Amniotic stem cell (primary cell): ENCODE results near the gene CAPN3.

ENCODE experiments used
- DNase-seq: peaks from one replicate; lab custom pipeline; 2025; lab: John Stamatoyannopoulos, UW

CAPN3 gene

DNA sequence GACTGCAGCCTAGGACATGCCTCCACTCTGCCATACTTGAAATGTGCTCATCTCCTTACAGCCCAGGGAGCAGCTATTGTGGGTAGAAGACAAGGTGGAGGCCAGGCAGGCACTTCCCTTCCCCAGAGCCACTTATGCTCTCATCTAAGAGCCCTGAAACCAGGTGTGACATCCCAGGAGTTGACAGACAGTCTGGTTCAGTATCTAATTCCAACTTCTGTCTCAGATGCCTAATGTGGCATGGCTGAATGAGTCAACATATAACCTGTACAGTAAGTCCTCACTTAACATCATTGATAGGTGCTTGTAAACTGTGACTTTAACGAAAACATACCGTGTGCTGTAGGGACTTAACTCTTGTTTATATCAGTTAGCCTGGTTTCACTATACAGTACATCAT lies 1.2 kb upstream of the CAPN3 start:
- DNase-seq: no peak

DNA sequence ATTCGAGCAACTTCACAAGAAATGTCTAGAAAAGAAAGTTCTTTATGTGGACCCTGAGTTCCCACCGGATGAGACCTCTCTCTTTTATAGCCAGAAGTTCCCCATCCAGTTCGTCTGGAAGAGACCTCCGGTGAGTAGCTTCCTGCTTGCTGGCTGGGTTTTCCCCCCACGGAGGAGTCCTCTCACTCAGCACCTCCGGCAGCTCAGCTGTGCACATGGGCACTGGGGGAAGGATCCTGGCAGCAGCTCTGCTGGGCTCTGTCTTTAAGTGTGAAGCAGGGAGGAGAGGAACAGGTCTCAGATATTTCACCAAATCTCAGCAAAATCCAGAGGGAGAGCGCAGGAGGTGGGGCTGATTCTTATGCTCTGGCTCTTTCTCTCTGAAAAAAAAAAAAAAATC lies 684 bp downstream of the CAPN3 start:
- no peak for DNase-seq

DNA sequence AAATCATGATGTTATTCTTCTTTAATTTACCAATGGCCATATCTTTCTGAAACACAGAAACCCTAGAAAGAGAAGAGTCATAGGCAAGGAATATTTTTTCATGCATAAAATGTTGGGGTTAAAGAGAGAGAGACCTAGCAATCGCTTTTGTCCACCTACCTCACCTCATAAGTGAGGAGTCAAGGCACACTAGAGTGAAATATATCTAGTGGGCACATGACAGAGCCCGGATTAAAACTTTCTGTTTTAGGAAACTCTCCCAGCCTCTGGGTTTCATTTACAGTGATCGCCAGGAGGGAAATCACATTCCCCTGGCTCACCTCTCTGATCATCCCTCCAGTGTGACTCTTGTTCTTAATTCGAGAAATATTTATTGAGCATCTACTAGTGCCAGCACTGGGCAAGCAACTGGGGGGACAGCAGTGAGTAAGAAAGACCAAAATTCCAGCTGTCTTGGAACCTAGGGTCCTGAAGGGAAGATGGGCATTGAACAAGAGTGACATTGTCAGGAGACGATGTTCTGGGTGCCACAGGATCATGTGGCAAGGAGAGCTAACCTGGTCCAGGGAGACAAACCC lies 1.3 kb downstream of the CAPN3 start:
- DNase-seq: no peak

DNA sequence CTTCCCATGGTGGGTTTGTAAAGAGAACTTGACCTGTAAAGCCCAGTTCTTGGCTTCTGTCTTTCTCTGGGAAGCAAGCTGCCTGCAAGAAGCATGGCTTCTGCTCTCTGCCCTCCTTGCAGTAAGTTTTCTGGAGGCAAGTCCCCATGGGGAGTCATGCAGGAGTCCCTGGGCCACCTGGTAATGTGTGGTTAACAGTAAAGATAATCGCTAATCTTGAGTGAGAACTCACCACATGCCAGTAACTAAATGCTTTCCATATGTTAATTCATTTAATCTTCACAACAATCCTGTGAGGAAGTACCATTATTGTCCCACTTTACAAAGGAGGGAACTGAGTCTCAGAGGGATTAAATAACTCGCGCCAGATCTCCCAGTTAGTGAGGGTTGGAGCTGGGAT lies 4.2 kb downstream of the CAPN3 start:
- DNase-seq: no peak

DNA sequence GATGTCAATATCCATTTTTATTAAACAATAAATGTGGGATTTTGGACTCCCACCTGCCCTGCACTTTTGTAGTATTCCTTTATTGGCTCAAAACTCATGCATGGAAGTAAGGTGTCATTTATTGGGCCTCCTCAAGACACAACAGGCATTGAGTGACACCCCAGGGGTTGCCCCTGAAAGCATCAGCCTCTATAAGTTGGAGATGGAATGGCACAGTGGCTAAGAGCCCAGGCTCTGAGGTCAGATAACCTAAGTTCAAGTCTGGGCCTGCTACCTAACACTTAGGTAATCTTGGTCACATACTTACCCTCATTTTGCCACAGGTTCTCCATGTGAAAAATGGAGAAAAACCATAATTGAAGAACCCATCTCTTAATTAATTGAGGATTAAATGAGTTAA lies 4.6 kb downstream of the CAPN3 start:
- DNase-seq: no peak

DNA sequence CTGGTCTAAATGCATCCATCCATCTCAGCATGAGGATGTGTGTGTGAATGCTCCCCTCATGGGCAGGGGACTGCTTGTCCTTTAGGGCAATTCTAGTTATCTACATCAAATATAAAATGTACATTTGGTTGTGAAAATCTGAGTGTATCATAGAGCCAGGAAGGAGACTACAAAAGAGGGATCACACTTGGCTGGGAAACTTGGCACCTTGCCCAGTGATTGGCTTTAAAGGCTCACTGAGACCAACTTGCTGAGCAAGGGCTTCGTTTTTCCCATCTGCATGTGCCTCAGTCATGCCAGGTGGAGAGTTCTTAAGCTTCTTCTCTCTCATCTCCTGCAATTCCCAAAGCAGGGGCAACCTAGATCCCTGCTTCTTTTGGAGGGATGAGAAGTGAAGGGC lies 5.2 kb downstream of the CAPN3 start:
- no peak for DNase-seq

DNA sequence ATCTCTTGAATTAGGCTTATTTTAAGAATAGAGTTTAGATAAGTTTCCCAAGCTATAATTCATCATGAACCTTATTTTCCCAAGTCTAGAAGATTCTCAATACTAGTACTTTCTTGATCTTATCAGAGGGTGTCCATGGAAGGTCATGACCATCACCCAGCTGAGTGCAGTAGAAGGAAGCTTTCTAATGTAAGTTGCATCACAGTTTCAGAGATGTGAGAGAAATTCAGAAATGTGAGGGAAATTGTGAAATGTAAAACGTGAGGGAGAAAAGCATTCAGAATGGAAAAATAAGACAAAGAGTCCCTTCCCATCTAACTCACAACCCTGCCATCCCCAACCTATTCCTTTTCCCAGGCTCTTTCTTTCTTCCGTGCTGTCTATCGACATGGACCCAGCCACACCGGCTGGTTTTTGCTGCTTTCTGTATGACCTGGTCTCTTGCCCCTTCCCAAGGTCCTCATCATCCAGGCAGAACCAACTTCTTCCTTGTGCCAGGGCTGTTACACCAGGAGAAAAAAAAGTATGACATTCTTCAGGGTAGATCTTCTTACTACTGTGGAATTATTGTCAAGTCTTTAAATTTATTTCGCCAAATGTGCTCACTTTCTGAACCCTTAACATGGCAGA lies 6.7 kb downstream of the CAPN3 start:
- DNase-seq: no peak

DNA sequence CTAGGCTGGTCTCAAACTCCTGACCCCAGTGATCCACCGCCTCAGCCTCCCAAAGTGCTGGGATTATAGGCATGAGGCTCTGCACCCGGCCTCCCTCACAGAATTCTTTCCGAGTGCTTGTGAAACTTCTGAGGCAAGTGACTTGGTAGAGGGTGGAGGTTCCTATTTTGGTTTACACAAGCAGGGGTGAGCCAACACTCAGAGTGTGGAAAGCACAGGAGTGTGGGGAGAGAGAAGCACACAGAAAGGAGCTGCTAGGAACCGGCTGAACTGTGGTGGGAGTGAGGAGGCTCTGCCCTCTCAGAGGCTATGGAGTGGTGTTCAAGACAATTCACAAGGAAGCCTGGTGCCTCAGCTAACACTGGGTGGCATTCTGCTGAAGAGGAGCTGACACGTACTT lies 7.7 kb downstream of the CAPN3 start:
- DNase-seq: no peak

DNA sequence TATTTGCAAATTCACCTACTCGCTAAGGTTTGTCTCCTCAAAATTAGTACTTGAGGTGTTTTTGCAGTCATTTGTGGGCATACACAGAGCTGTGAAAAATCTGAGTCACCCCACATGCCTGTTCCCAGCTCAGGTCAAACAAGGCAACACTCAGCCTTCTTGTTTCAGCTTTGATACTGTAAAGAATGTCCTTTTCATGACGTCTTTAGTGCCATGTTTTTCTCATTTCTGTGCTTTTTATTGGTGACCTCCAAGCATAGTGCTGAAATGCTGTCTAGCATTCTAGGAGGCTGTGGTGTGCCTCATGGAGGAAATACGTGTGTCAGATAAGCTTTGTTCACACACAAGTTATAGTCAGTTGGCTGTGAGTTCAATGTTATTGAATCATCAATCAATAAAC lies 8.8 kb downstream of the CAPN3 start:
- no peak for DNase-seq

DNA sequence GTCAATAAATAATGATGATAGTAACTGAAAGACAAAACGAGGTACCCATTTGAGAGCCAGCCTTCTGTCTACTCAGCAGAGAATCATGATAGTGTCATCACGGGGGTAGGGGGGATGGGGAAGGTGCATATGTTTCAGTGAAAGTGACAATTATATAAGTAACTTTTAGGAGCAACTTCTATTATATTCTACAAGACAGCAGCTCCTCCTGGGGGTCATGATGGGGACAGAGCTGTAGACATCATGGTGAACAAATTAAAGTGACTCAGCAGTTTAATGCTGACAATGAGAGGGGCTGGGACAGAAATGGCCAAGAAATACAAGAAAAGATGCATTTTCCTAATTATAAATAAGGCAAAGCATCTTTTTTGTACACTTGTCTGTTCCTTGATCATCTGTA lies 11.8 kb downstream of the CAPN3 start:
- DNase-seq: no peak

DNA sequence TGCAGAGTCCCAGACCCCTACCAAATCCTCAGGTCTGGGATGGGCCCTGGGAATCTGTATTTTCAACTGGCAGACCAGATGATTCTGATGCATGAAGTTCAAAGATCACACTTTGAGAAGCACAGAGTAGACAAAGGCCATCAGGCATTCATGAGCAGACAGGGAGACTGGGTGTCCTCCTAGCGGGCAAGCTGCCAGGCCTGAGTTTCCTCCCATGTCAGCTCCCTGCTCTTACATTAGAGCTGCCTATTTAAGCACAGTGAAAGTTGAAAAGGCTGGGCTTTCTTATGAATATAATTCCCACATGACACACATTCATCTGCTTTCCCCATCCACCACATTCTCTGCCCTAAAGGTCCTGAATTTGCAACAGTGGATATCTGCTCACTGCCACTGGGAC lies 14.0 kb downstream of the CAPN3 start:
- DNase-seq: no peak

DNA sequence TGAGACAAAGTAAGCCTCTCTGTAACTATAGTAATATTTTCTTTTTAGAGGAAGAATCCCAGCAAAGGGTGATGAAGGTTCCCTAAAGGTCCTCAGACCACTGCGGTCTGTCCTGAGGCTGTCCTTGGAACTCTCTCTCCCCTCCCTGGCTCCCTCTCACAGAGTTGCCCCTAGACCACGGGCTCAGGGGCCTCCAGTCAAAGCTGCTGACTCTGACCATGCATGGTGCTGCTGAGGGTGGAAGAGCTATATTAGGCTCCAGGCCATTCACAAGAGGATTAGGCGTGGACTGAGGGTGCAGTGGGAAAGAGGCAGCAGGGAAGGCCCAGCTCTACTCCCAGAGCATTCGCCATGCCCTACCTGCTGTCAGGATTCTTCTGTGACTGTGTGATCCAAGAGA lies 14.6 kb downstream of the CAPN3 start:
- no peak for DNase-seq

DNA sequence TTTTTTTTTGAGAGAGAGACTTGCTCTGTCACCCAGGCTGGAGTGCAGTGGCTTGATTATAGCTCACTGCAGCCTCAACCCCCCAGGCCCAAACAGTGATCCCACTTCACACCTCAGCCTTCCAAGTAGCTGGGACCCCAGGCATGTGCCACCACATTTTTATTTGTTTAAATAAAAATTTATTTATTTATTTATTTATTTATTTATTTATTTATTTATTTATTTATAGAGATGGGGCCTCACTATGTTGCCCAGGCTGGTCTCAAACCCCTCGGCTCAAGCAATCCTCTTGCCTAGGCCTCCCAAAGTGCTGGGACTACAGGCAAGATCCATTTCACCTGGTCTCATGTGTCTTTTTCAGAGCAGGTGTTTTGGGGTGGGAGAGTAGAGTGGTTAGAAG lies 15.5 kb downstream of the CAPN3 start:
- no peak for DNase-seq

DNA sequence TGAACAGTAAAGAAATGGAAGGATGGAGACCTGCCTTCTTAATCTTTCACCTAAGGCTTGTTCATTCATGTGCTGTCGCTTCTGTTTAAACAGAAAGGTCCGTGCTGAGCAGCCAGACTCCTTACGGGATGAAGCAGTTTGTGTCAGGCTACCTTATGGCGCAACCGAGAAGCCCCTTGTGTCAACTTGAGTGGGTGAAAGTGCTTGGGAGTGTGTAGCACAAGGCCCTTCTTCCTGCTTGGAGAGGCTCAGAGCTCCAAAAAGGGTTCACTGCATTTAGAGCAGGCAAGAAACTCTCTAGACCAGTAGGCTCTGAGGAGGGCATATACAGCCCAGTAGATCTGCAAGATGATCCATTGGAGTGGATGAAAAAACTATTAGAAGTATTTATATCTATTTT lies 16.0 kb downstream of the CAPN3 start:
- DNase-seq: no peak

DNA sequence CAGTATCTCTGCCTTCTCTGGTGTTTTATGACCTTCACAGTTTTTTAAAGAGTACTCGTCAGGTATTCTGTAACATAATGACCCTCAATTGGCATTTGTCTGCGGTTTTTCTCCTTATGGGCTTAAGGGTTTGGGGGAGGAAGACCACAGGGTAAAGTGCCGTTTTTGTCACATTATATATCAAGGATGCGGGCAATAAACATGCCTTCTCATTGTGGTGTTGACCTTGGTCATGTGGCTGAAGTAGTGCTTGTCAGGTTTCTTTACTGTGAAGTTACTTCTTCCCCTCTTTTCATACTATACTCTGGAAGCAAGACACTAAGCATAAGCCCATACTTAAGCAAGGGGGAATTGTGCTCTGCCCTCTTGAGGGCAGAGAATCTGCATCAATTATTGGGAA lies 16.6 kb downstream of the CAPN3 start:
- DNase-seq: no peak

DNA sequence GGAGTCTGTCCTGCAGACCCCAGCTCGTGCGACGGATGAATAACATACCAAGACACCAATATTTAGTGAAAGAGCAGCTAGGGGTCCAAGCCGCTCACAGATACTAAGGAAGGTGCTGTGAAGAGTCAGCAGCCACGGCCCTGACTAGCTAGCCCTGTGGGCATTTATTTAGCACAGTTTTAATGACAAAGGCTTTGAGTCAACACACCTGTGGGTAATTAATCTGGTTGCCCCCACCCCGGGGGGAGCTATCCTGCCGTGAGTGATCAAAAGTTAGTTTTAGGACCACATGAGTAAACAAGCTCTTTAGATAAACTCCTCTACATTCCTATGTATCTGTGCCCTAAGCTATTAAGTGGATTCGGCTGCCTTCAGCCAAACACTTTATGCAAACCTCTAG lies 18.7 kb downstream of the CAPN3 start:
- no peak for DNase-seq

DNA sequence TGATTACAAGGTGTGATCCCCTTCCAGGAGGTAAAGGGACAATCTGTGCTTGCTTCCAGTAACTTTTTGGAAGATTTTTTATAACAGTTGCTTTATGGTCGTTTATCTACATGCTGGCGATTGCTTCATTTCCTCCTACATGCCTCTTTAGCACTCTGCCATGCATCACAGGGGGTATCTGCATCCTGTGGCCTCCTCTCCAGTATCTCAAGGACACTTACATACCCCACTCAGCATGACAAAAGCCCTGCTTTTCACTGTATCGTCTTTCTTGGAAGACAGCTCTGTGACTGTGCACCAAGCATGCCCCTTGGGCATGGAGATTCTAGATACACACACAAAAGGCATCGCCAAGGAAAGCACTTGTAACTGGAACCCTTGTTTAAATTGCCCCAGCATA lies 25.3 kb downstream of the CAPN3 start:
- DNase-seq: no peak

DNA sequence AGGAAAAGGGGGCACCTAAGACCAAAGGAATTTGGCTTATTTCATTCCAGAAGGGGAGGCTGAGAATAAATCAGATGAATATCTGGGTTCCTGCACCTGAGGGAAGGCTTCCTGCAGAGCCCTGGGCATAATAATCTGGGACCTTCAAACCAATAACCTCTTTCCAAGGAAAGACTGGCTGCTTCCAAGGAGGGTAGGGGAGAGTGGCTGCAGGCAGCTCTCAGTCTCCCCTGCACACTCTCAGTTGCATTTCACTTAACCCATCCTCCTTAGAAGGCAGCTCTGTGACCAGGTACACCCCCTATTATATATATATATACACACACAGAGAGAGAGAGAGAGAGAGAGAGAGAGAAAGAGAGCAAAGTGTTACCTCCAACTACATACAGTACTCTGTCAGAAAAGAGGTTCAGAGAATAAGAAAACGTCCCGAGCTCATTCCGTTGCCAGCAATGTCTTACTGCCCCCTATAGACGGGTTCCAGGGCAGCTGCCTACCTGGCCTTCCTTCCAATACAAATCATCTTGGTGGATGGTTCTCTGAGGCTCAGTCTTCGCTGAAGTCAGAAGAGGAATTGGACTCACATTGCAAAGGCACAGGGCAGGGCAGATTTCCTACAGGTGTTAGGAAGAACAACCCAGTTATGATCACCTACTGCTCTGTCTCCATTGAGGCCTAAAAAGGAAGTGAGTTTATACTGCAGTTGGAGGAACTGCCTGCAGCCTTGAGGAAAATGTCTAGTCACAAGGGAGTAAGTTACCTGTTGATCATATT lies 26.1 kb downstream of the CAPN3 start:
- peak; percentile 28 for DNase-seq

DNA sequence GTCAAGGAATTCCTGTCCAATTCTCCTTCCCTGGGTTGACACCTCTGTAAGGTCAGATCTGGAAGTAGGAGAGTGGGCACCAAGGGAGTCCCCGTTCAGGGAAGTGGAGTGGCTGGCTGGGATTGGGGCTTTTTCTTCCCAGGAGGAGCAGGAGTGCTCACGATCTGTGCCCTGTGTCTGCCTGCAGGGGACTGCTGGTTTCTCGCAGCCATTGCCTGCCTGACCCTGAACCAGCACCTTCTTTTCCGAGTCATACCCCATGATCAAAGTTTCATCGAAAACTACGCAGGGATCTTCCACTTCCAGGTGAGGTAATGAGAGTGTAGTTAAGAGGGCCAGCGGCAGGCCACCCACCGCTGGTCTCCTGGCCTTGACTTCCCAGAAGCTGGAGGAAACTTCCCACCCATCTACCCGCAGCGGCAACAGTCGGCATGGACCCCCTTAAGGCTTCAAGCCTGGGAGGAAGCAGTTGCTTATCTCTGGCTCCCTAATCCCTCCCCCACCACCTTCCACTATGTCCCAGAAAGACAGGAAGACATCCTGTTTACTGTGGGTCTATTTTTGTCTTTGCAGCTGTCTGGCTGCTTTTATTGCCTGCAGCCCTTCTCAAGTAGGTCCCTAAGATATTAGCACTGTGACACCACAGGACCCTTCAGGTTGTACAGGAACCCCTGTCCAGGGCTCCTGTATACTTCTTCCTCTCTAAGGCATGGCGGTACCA lies 26.8 kb downstream of the CAPN3 start:
- no peak for DNase-seq

DNA sequence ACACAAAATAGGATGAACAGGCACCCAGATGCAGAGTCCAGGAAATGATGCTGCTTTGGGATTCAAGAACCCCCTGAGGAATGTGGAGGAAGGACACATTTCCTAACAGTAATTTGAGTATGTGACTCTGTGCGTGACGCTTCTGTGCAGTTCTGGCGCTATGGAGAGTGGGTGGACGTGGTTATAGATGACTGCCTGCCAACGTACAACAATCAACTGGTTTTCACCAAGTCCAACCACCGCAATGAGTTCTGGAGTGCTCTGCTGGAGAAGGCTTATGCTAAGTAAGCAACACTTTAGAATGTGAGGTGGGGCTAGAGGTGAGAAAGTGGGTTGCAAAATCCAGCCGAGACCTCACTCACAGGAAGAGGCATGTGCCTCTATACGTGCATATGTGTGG lies 28.3 kb downstream of the CAPN3 start:
- DNase-seq: no peak

DNA sequence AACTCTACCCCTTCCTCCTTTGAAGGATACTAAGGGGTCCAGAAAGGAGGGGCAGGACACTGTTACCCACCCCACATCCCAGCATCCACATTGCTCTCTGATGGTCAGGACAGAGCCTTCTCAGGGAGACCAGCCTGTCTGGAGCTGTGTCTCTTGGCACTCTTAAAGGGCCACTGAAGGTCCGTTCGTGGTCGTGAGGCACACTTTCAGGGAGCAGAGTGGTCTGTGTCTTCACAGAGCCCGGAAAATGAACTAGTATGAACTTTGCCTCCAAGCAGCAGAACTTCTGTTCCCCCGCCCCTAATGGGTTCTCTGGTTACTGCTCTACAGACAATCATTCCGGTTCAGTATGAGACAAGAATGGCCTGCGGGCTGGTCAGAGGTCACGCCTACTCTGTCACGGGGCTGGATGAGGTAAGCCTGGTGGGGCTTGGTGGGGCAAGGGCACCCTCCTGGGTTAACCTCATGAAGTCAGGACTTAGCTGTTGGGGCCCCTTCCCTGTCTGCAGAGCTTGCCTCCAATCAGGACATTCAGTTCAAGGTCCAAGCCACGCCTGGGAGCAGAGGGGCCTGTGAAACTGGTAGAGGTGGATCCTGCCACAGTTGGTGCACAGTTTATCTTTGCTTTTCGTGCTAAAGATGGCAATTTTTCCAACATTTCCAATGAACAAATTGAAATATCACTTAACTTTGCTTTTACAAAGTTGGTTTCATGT lies 33.2 kb downstream of the CAPN3 start:
- no peak for DNase-seq

DNA sequence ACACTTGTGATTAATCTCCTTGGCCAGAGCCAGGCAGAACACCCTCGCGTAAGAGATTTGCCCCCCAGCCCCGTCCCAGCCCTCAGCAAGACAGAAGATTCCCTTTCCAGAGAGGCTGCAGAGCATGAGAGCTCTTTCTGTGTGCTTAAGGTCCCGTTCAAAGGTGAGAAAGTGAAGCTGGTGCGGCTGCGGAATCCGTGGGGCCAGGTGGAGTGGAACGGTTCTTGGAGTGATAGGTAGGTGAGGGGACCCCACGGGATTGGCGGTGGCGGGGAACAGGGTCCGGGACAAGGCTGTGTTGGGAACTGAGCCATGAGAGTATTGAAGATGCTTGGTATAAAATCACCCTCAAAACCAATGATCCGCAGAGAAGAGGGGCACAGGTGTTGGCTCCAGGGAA lies 34.8 kb downstream of the CAPN3 start:
- DNase-seq: no peak
